G401 (cell line): ENCODE results near the gene OAS3. TPM values are rescaled to one million over a fixed set of nuclear protein-coding genes. Genes with fewer than 3 reads are reported as not detected.
"Not testable (repeated sequence)": the region's sequence is repeated elsewhere in the genome, so short reads cannot be mapped to it uniquely, and the experiment has no call there.

Experiments used
- DNase-seq: peaks from one replicate; pipeline ENCODE4 v3.0.0-alpha.2; 2015; ENCODE audit warnings: low spot score
- in situ Hi-C: cut with HindIII; loops from 2 replicates; pipeline ENCODE4 v1.10.0; 2016; ENCODE audit warnings: low sequenced_read_pairs, mixed read lengths
- total RNA-seq: library from RNA; depleted of rRNA; stranded (reverse); fragments of >200 nt; shearing (Covaris generic); gene quantifications from 2 replicates; pipeline ENCODE4 v1.2.3, GENCODE V29; 2014

Gene OAS3
- total RNA-seq, 1 experiment from 2014 or later: 1.8 TPM

- in situ Hi-C loops: no loop called here
These were observed 8.1 kb downstream of the OAS3 start for GRCh38 chr12:112946236-112947000.

DNA sequence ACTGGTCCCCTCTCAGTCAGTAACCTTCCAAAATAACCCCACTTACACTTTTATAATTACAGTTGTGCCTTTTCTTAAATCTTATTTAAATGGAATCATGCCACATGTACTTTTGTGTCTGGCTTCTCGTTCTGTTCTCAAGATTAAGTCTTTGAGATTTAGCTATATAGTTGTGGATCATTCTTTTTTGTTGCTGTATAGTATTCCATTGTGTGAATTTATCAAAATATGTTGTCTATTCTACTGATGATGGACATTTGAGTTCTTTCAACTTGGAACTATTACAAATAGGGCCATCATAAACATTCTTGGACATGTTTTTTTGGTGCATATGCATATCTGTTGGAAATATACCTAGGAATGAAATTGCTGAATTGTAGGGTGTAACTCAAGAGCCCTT is 9.0 kb downstream of the OAS3 start:
- in situ Hi-C loops: no loop called here
- no peak for DNase-seq

More at GRCh38 chr12:112946236-112947000, 8.1 kb downstream of the OAS3 start:
- peak; percentile 70 for DNase-seq

GRCh38 chr12:112947761-112948160 is 9.5 kb downstream of the OAS3 start:
- in situ Hi-C loops: no loop called here
- DNase-seq: no peak

DNA sequence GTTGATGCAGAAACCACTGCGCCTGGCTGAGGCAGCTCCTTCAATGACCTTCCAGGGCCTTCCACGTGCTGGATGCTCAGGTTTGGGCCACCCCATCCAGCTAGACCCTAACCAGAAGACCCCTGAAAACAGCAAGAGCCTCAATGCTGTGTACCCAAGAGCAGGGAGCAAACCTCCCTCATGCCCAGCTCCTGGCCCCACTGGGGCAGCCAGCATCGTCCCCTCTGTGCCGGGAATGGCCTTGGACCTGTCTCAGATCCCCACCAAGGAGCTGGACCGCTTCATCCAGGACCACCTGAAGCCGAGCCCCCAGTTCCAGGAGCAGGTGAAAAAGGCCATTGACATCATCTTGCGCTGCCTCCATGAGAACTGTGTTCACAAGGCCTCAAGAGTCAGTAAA is 10.5 kb downstream of the OAS3 start:
- in situ Hi-C loops: no loop called here
- no peak for DNase-seq

GRCh38 chr12:112950701-112951100 is 12.4 kb downstream of the OAS3 start:
- DNase-seq: no peak
- in situ Hi-C loops: no loop called here

- in situ Hi-C loops, DNase-seq: not testable (repeated sequence)
These were observed 18.9 kb downstream of the OAS3 start for GRCh38 chr12:112957125-112957524.

DNA sequence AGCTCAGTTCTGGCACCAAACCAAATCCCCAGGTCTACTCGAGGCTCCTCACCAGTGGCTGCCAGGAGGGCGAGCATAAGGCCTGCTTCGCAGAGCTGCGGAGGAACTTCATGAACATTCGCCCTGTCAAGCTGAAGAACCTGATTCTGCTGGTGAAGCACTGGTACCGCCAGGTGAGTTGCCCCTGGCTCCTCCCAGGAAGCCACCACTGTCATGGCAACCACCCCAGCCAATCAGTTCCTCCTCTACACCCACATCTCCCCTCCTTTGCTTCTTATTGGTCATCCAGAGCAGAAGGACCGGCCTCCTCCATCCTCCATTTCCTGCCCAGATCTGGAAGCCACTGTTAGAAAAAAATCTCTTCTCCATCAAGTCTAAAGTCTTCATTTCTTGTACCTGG is 22.8 kb downstream of the OAS3 start:
- in situ Hi-C loops: no loop called here
- no peak for DNase-seq

- in situ Hi-C loops: no loop called here
- DNase-seq: no peak
These were observed 23.3 kb downstream of the OAS3 start for GRCh38 chr12:112961536-112961935.

- no peak for DNase-seq
- in situ Hi-C loops: no loop called here
These were observed 24.3 kb downstream of the OAS3 start for GRCh38 chr12:112962561-112962960.

GRCh38 chr12:112963227-112963861 is 25.1 kb downstream of the OAS3 start:
- DNase-seq: peak; percentile 40
- in situ Hi-C loops: no loop called here

GRCh38 chr12:112964067-112964670 is 25.9 kb downstream of the OAS3 start:
- DNase-seq: peak; percentile 33
- in situ Hi-C loops: no loop called here

DNA sequence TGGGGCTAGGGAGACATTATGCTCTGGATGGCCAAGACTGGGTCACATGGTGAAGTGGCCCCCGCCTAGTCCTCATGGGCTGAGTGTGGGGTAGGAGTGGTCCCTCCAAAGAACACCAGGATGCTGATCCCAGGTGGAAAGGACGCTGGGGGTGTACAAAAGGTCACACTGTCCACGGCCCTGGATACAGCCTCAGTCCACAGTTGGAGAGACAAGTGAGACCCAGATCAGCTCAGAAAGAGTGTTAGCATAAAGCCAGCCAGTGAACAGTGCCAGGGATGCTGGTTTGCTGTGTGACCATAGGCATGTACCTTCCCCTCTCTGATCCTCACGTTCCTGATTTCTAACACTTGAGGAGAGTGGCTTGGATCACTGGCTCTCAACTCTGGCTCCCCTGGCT is 26.6 kb downstream of the OAS3 start:
- in situ Hi-C loops: no loop called here

DNA sequence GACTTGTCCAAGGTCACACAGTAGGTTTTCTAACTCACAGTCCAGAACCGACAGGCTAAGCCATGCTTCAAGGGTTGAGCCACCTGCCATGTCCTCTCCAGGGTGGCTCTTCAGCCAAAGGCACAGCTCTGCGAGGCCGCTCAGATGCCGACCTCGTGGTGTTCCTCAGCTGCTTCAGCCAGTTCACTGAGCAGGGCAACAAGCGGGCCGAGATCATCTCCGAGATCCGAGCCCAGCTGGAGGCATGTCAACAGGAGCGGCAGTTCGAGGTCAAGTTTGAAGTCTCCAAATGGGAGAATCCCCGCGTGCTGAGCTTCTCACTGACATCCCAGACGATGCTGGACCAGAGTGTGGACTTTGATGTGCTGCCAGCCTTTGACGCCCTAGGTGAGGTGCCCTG is 27.4 kb downstream of the OAS3 start:
- in situ Hi-C loops: no loop called here
- no peak for DNase-seq

More for the DNA sequence above, 26.6 kb downstream of the OAS3 start:
- no peak for DNase-seq

DNA sequence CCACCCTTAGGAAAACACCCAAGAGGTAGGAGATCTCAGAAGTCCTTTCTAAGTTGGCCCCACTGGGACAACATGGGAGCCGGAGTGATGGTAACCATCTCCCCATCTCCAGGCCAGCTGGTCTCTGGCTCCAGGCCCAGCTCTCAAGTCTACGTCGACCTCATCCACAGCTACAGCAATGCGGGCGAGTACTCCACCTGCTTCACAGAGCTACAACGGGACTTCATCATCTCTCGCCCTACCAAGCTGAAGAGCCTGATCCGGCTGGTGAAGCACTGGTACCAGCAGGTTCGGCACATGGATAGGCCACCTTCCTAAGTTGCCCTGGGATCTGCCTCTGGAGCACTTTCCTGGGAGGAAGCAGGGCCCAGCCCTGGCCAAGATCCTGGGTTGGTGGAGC is 29.0 kb downstream of the OAS3 start:
- in situ Hi-C loops: no loop called here
- DNase-seq: no peak

DNA sequence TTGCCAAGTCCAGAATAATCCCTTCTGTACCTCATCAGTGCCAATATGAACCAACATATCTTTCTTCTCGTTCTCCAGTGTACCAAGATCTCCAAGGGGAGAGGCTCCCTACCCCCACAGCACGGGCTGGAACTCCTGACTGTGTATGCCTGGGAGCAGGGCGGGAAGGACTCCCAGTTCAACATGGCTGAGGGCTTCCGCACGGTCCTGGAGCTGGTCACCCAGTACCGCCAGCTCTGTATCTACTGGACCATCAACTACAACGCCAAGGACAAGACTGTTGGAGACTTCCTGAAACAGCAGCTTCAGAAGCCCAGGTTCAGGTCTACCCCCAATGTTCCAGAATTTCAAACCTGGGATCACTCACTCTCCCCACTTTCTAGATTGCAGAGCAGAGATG is 29.6 kb downstream of the OAS3 start:
- in situ Hi-C loops: no loop called here

GRCh38 chr12:112969547-112970306 is 31.5 kb downstream of the OAS3 start:
- DNase-seq: no peak
- in situ Hi-C loops: no loop called here

More for the DNA sequence above, 29.6 kb downstream of the OAS3 start:
- no peak for DNase-seq

GRCh38 chr12:112970391-112970790 is 32.1 kb downstream of the OAS3 start:
- in situ Hi-C loops: no loop called here
- DNase-seq: no peak

- no peak for DNase-seq
- in situ Hi-C loops: no loop called here
These were observed 33.0 kb downstream of the OAS3 start for GRCh38 chr12:112971248-112971647.

GRCh38 chr12:112973011-112973735 is 34.9 kb downstream of the OAS3 start:
- in situ Hi-C loops: no loop called here
- DNase-seq: no peak
